ENCODE results near the gene KIF21B. TPM values are rescaled to one million over a fixed set of nuclear protein-coding genes. Genes with fewer than 3 reads are reported as not detected.

Gene KIF21B
- total and polyA plus RNA-seq, 9 donors: 0.57 to 1.9 (median 0.88) TPM

- H3K4me3 ChIP-seq: no peak overlapping the region
- H3K4me1 ChIP-seq (ENCODE audit: insufficient read depth): no peaks in the 10 kb centered on the region
- intact Hi-C loops (cut with DNase I): no loop called here
- no peaks in the 10 kb centered on the region for H3K27me3 ChIP-seq
- WGBS, 3 donors: 91 to 95% (median 92%) methylated on average over 9 of the region's 9 CpGs
- no peaks in the 10 kb centered on the region for H3K36me3 ChIP-seq
- no peaks in the 10 kb centered on the region for H3K9me3 ChIP-seq
- H3K27ac ChIP-seq: no peak overlapping the region
- DNase-seq: no peak
- TF ChIP-seq CTCF (IDR thresholded peaks at IDR 0.05) (no peak), POLR2A (IDR thresholded peaks at IDR 0.05) (no peak), EP300 (IDR thresholded peaks at IDR 0.05) (no peak)
These were observed 33.4 kb downstream of the KIF21B start for GRCh38 chr1:200990114-200990513.

- no peaks in the 10 kb centered on the region for H3K36me3 ChIP-seq
- no peak overlapping the region for H3K4me3 ChIP-seq
- no peaks in the 10 kb centered on the region for H3K4me1 ChIP-seq (ENCODE audit: insufficient read depth)
- TF ChIP-seq POLR2A (IDR thresholded peaks at IDR 0.05) (no peak), EP300 (IDR thresholded peaks at IDR 0.05) (no peak), CTCF (IDR thresholded peaks at IDR 0.05) (no peak)
- no peaks in the 10 kb centered on the region for H3K27me3 ChIP-seq
- H3K27ac ChIP-seq: no peak overlapping the region
- no peaks in the 10 kb centered on the region for H3K9me3 ChIP-seq
- no peak for DNase-seq
- intact Hi-C loops (cut with DNase I): no loop called here
- WGBS, 3 donors: 85 to 95% (median 91%) methylated on average over 4 of the region's 4 CpGs
These were observed 34.2 kb downstream of the KIF21B start for GRCh38 chr1:200989337-200989736.

- Histone ChIP-seq H3K36me3 (no peaks in the 10 kb centered on the region), H3K4me3 (no peak overlapping the region), H3K27ac (no peak overlapping the region), H3K9me3 (no peaks in the 10 kb centered on the region), H3K27me3 (no peaks in the 10 kb centered on the region), H3K4me1 (ENCODE audit: insufficient read depth) (no peaks in the 10 kb centered on the region)
- DNase-seq: no peak
- intact Hi-C loops (cut with DNase I): no loop called here
- TF ChIP-seq EP300 (IDR thresholded peaks at IDR 0.05) (no peak), CTCF (IDR thresholded peaks at IDR 0.05) (no peak), POLR2A (IDR thresholded peaks at IDR 0.05) (no peak)
- WGBS, 3 donors: 95 to 96% (median 96%) methylated on average over 9 of the region's 9 CpGs
These were observed 34.8 kb downstream of the KIF21B start for GRCh38 chr1:200988693-200989092.

GRCh38 chr1:200985481-200985880 lies 38.0 kb downstream of the KIF21B start:
- WGBS, 3 donors: 93 to 95% (median 93%) methylated on average over 1 of the region's 1 CpG
- no peak for TF ChIP-seq POLR2A (IDR thresholded peaks at IDR 0.05)
- intact Hi-C loops (cut with DNase I): no loop called here
- no peaks in the 10 kb centered on the region for H3K27me3 ChIP-seq
- no peak overlapping the region for H3K27ac ChIP-seq
- no peaks in the 10 kb centered on the region for H3K36me3 ChIP-seq
- H3K9me3 ChIP-seq: no peaks in the 10 kb centered on the region
- H3K4me1 ChIP-seq (ENCODE audit: insufficient read depth): no peaks in the 10 kb centered on the region
- no peak overlapping the region for H3K4me3 ChIP-seq
- DNase-seq: no peak

GRCh38 chr1:200983035-200983561 lies 40.4 kb downstream of the KIF21B start:
- no peaks in the 10 kb centered on the region for H3K27me3 ChIP-seq
- no peaks in the 10 kb centered on the region for H3K9me3 ChIP-seq
- no peaks in the 10 kb centered on the region for H3K36me3 ChIP-seq
- no peak overlapping the region for H3K27ac ChIP-seq
- intact Hi-C loops (cut with DNase I): no loop called here
- DNase-seq: no peak
- no peak overlapping the region for H3K4me3 ChIP-seq
- 80 to 86% (median 83%) methylated on average over 12 of the region's 12 CpGs for WGBS, 3 donors
- no peaks in the 10 kb centered on the region for H3K4me1 ChIP-seq (ENCODE audit: insufficient read depth)
- no peak for TF ChIP-seq CTCF (IDR thresholded peaks at IDR 0.05)
- no peak for TF ChIP-seq POLR2A (IDR thresholded peaks at IDR 0.05)
- TF ChIP-seq EP300 (IDR thresholded peaks at IDR 0.05): no peak
